Pancreas (tissue), 10 donors: ENCODE data around the gene MAP3K5. TPM values are rescaled to one million over a fixed set of nuclear protein-coding genes. Genes with fewer than 3 reads are reported as not detected.
A peak's percentile ranks its signal among the peaks of the same experiment; 100 is the strongest.

Experiments used
- ATAC-seq, 4 donors: fragments of 200-7000 bp; cut with Tn5 transposase; one replicate each; pipeline versions ENCODE4 v1.8.0 to v1.9.1; 2020; ENCODE audit warnings: mild to moderate bottlenecking in 4 of 4, moderate library complexity in 4 of 4
- DNase-seq, 6 donors: peaks; one replicate each; pipeline ENCODE4 v3.0.0-alpha.2; 2020
- FAIRE-seq: peaks from 2 replicates; lab custom pipeline; 2012; peaks lifted over from hg19 to GRCh38; lab: Jason Lieb, UNC
- H3K27ac ChIP-seq, 4 donors: fragments of 200-600 bp; sonication (generic); 1 replicate in 3 of 4; 2 replicates in 1 of 4; pipeline versions ENCODE4 v1.5.0 to v1.8.0; 2020
- H3K27me3 ChIP-seq, 4 donors: fragments of 200-600 bp; one replicate each; pipeline ENCODE4 v1.8.0; 2021
- H3K36me3 ChIP-seq, 3 donors: fragments of 200-600 bp; sonication (generic) in 1 of 3; one replicate each; pipeline versions ENCODE4 v1.5.0 to v1.8.0; 2020 to 2021
- H3K4me1 ChIP-seq, 3 donors: fragments of 200-600 bp; one replicate each; pipeline ENCODE4 v1.8.0; 2021
- H3K4me3 ChIP-seq, 4 donors: fragments of 200-600 bp; sonication (generic) in 2 of 4; one replicate each; pipeline versions ENCODE4 v1.5.0 to v1.8.0; 2020 to 2021
- H3K9me3 ChIP-seq, 4 donors: fragments of 200-600 bp; one replicate each; pipeline ENCODE4 v1.8.0; 2021
- WGBS, 2 donors: extraction: QIAGEN DNeasy Blood & Tissue Kit; methylation state at CpG; one replicate each; pipeline ENCODE4 v1.1.7; 2013; 5-methylcytosine and 5-hydroxymethylcytosine counted together
- intact Hi-C, 3 donors: fragments of 100-400 bp; cut with DNase I; formaldehyde crosslinking; loops; one replicate each; pipeline versions ENCODE4 v1.11.1 to v1.14.2; 2022
- polyA plus RNA-seq, 2 donors: library from polyadenylated mRNA; stranded (reverse); fragments of 200-250 nt; gene quantifications; one replicate each; pipeline ENCODE4 v1.2.3, GENCODE V29; 2013
- total RNA-seq, 6 donors: library from RNA; stranded (reverse); fragmentation: NEBNext Ultra II Directional in 4 of 6; extraction: Animal tissue kit (Norgen Biotek cat#: 25700) in 4 of 6; gene quantifications; one replicate each; pipeline versions ENCODE4 v1.2.1 to v1.2.4, GENCODE V29; 2021 to 2023
- TF ChIP-seq, protein P1 (sequence below), 4 donors: fragments of 200-600 bp; sonication (generic) in 3 of 4; IDR thresholded peaks; one replicate each; pipeline versions ENCODE4 v1.5.0 to v1.8.0; 2021; ENCODE audit warnings: antibody characterized with exemption in 4 of 4
- donor health status: healthy with polysubstance abuse.
- donor health status: DM: no; HTN: no; CAD: no; lungs with moderate emphysema.
- donor health status: DM: no; HTN: no; CAD: no.
- donor health status: control.
- donor health status: control.
- donor health status: Bipolar disorder and iron deficiency.
- donor health status: DM: yes; HTN: yes; CAD: no.
- donor health status: DM: no; HTN: no; CAD: no.
- donor health status: DM: no; HTN: no; CAD: no.
- donor health status: DM: yes; HTN: yes; CAD: no.

Gene MAP3K5
- total and polyA plus RNA-seq, 8 donors, result 6.7 to 28.6 (median 19.4) TPM

DNA sequence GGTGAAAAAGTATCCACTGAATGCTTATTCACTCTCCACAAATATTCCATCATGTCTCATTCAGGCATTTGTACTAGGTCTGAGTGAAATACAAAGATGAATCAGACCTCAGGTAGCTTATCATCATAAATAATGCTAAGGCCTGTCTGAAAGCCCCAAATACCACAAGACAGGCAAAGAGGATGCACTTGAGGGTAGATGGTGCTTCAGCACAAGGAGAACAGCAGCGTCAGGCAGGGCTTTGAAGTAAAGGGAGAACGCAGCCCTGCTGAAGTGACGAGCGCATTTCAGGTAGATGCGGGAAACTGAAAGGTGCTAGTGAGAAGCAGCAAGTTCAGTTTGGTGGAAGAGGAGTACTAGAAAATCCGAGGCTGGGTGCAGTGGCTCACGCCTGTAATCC, 38.7 kb downstream of the MAP3K5 start:
- Histone ChIP-seq H3K27me3 (no peaks in the 10 kb centered on the region), H3K4me3 (no peak overlapping the region), H3K4me1 (peaks cover 5 to 21% (median 6%) of the 10 kb centered on the region in 3 donors), H3K36me3 (no peaks in the 10 kb centered on the region), H3K27ac (no peak overlapping the region), H3K9me3 (no peaks in the 10 kb centered on the region)
- TF ChIP-seq, protein P1, sequence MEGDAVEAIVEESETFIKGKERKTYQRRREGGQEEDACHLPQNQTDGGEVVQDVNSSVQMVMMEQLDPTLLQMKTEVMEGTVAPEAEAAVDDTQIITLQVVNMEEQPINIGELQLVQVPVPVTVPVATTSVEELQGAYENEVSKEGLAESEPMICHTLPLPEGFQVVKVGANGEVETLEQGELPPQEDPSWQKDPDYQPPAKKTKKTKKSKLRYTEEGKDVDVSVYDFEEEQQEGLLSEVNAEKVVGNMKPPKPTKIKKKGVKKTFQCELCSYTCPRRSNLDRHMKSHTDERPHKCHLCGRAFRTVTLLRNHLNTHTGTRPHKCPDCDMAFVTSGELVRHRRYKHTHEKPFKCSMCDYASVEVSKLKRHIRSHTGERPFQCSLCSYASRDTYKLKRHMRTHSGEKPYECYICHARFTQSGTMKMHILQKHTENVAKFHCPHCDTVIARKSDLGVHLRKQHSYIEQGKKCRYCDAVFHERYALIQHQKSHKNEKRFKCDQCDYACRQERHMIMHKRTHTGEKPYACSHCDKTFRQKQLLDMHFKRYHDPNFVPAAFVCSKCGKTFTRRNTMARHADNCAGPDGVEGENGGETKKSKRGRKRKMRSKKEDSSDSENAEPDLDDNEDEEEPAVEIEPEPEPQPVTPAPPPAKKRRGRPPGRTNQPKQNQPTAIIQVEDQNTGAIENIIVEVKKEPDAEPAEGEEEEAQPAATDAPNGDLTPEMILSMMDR (IDR thresholded peaks at IDR 0.05), result no peak
- ATAC-seq, result no peak
- 86 to 93% methylated on average over 7 of the region's 7 CpGs for WGBS, 2 donors
- DNase-seq, result no peak
- intact Hi-C loops, result no loop called here
- FAIRE-seq, result no peak

DNA sequence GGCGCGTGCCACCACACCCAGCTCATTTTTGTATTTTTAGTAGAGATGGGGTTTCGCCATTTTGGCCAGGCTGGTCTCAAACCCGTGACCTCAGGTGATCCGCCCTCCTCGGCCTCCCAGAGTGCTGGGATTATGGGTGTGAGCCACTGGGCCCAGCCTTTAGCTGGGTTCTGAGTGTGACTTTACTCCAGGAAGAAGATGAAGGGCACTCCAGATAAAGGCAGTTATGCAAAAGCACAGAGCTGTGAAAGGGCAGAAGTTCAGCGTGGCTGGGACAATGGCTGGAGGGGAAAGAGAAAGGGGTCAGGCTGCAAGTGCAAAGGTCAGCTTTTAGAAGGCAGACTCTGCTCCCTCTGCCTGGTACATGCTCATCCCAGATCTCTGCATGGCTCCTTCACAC, 39.7 kb downstream of the MAP3K5 start:
- intact Hi-C loops, result no loop called here
- no peak overlapping the region for H3K4me3 ChIP-seq
- peaks cover 6 to 21% (median 9%) of the 10 kb centered on the region in 3 donors for H3K4me1 ChIP-seq
- WGBS, 2 donors, result 85 to 88% methylated on average over 7 of the region's 7 CpGs
- FAIRE-seq, result no peak
- H3K9me3 ChIP-seq, result no peaks in the 10 kb centered on the region
- H3K36me3 ChIP-seq, result no peaks in the 10 kb centered on the region
- no peak overlapping the region for H3K27ac ChIP-seq
- H3K27me3 ChIP-seq, result no peaks in the 10 kb centered on the region
- no peak for DNase-seq
- TF ChIP-seq, protein P1 (IDR thresholded peaks at IDR 0.05), result no peak
- peak in 1 of 4 donors; percentile 22 for ATAC-seq

DNA sequence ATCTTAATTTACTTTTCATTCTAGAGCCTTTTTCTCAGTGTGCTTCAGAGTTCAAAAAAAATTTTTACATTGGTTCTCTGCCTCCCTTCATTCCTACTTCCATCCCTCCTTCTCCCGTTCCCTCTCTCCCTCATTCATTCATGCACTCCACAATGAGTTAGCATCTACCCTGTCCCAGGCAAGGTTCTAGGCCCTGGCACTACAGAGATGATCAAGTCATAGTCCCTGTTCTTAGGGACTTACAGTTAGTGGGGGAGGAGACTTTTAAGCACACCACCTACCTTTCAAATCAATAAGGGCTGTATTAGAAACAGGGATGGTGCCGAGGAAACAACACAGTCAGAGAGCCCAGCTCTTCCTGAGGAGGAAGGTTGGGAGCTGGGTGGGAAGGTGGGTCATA, 40.3 kb downstream of the MAP3K5 start:
- DNase-seq (no peak), ATAC-seq (no peak), FAIRE-seq (no peak)
- 79 to 93% methylated on average over 2 of the region's 2 CpGs for WGBS, 2 donors
- TF ChIP-seq, protein P1 (IDR thresholded peaks at IDR 0.05), result no peak
- peak overlapping the region in 1 of 4 donors; percentile 5 for H3K27ac ChIP-seq
- H3K36me3 ChIP-seq, result no peaks in the 10 kb centered on the region
- H3K27me3 ChIP-seq, result no peaks in the 10 kb centered on the region
- intact Hi-C loops, result no loop called here
- no peaks in the 10 kb centered on the region for H3K9me3 ChIP-seq
- peaks cover 6 to 21% (median 9%) of the 10 kb centered on the region in 3 donors for H3K4me1 ChIP-seq
- no peak overlapping the region for H3K4me3 ChIP-seq

DNA sequence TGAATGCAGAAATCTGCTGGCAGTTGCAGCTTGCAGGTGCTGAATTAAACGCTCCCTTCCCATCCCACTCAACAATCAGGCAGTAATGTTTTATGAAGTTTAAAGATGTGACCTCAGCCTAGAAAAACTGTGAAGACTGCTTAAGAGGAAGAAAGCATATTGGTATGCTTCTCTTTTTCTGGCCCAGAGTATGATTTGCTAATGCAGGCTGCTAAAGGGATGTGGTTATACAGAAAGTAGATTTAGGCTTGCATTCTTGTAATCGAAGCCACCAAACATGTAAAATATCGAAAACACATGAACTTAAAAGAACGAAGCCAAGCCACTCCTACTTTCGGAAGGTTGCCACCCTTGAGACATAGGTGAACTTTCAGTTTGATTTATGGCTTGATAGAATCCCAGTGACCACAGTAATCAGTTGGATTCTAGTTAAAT, 40.7 kb downstream of the MAP3K5 start:
- no peak for FAIRE-seq

More for the DNA sequence above, 40.7 kb downstream of the MAP3K5 start:
- ATAC-seq, result peak in 3 of 4 donors; percentile 32 to 65 (median 33)
- Histone ChIP-seq H3K9me3 (no peaks in the 10 kb centered on the region), H3K4me1 (peaks cover 6 to 21% (median 9%) of the 10 kb centered on the region in 3 donors), H3K27ac (peak overlapping the region in 1 of 4 donors; percentile 5), H3K36me3 (no peaks in the 10 kb centered on the region), H3K4me3 (no peak overlapping the region), H3K27me3 (no peaks in the 10 kb centered on the region)
- TF ChIP-seq, protein P1 (IDR thresholded peaks at IDR 0.05), result no peak
- intact Hi-C loops, result no loop called here
- WGBS, 2 donors, result 26 to 32% methylated on average over 5 of the region's 5 CpGs
- no peak for DNase-seq
